IMR-90 (cell line): ENCODE data around the gene ZNF180. TPM values are rescaled to one million over a fixed set of nuclear protein-coding genes. Genes with fewer than 3 reads are reported as not detected.

Experiments
- ATAC-seq: fragments of 200-7000 bp; cut with Tn5 transposase; 2 replicates; pipeline ENCODE4 v1.9.1; 2020; ENCODE audit warnings: low read depth, mild to moderate bottlenecking, moderate library complexity
- BruUV-seq: library from RNA; stranded (reverse); fragments of 400-500 nt; replicated peaks from 2 replicates; lab custom pipeline; 2021; lab: Mats Ljungman, UMichigan
- CTCF ChIA-PET: fragments of 300-600 bp; formaldehyde crosslinking; extraction: SDS; loops from one replicate; lab custom pipeline; 2021; ENCODE audit warnings: antibody characterized with exemption; lab: Yijun Ruan, JAX
- POLR2A ChIA-PET: fragments of 300-600 bp; sonication (Branson Sonifier 250); formaldehyde crosslinking; loops from one replicate; lab custom pipeline; 2022; ENCODE audit warnings: antibody characterized with exemption; ENCODE audit not compliant: unreplicated experiment; lab: Charles Lee
- DNase-seq: peaks from one replicate; pipeline ENCODE4 v3.0.0; 2013
- H2AFZ ChIP-seq: replicated peaks from 2 replicates; pipeline ENCODE3; 2013; ENCODE audit warnings: low read length, mild to moderate bottlenecking; ENCODE audit not compliant: poor library complexity
- H2AK5ac ChIP-seq: 2 replicates; pipeline ENCODE4 v1.6.1; 2013; ENCODE audit warnings: low read depth, low read length, inconsistent platforms
- H2AK9ac ChIP-seq: replicated peaks from 2 replicates; pipeline ENCODE3; 2013; ENCODE audit warnings: mild to moderate bottlenecking, low read depth, low read length, moderate library complexity; ENCODE audit not compliant: poor library complexity
- H2BK120ac ChIP-seq: 2 replicates; pipeline ENCODE4 v1.6.1; 2013; ENCODE audit warnings: low read depth, low read length, inconsistent platforms
- H2BK15ac ChIP-seq: 3 replicates; pipeline ENCODE4 v1.6.1; 2013; ENCODE audit warnings: low read depth, low read length, inconsistent platforms
- H2BK20ac ChIP-seq: 2 replicates; pipeline ENCODE4 v1.6.1; 2013; ENCODE audit warnings: low read depth, mild to moderate bottlenecking, inconsistent platforms, low read length, moderate library complexity
- H2BK5ac ChIP-seq: 2 replicates; pipeline ENCODE4 v1.6.1; 2013; ENCODE audit warnings: mild to moderate bottlenecking, low read depth, low read length, inconsistent platforms; ENCODE audit not compliant: poor library complexity, severe bottlenecking
- H3K14ac ChIP-seq: replicated peaks from 2 replicates; pipeline ENCODE4 v1.6.1; 2013; ENCODE audit warnings: low read depth, low read length, inconsistent platforms
- H3K18ac ChIP-seq: 2 replicates; pipeline ENCODE4 v1.6.1; 2013; ENCODE audit warnings: low read depth, low read length, control low read depth
- H3K23ac ChIP-seq: 2 replicates; pipeline ENCODE4 v1.6.1; 2013; ENCODE audit warnings: low read depth, low read length, inconsistent platforms
- H3K27ac ChIP-seq: 2 replicates; pipeline ENCODE4 v1.5.1; 2013; ENCODE audit warnings: mild to moderate bottlenecking, control low read depth, low read length; ENCODE audit not compliant: insufficient read depth
- H3K27me3 ChIP-seq: 2 replicates; pipeline ENCODE4 v1.6.1; 2013; ENCODE audit warnings: low read length; ENCODE audit not compliant: control insufficient read depth, insufficient read depth
- H3K36me3 ChIP-seq: 2 replicates; pipeline ENCODE4 v1.6.1; 2013; ENCODE audit warnings: low read length, mixed read lengths; ENCODE audit not compliant: control insufficient read depth, insufficient read depth
- H3K4ac ChIP-seq: 2 replicates; pipeline ENCODE4 v1.6.1; 2013; ENCODE audit warnings: low read depth, low read length, inconsistent platforms
- H3K4me1 ChIP-seq: 2 replicates; pipeline ENCODE4 v1.6.1; 2013; ENCODE audit warnings: low read length, mixed read lengths; ENCODE audit not compliant: control insufficient read depth, insufficient read depth
- H3K4me2 ChIP-seq: 2 replicates; pipeline ENCODE4 v1.6.1; 2013; ENCODE audit warnings: low read depth, mild to moderate bottlenecking, control low read depth, low read length, moderate library complexity
- H3K4me3 ChIP-seq: 2 replicates; pipeline ENCODE4 v1.5.1; 2013; ENCODE audit warnings: low read depth, mild to moderate bottlenecking, control low read depth, low read length, moderate library complexity; ENCODE audit not compliant: insufficient read depth
- H3K56ac ChIP-seq: 2 replicates; pipeline ENCODE4 v1.6.1; 2013; ENCODE audit warnings: low read length, inconsistent platforms; ENCODE audit not compliant: insufficient read depth; ENCODE audit errors: extremely low read depth
- H3K79me1 ChIP-seq, 2 experiments: 2 replicates each; pipeline ENCODE4 v1.6.1; 2013; ENCODE audit warnings: low read length in 2 of 2, inconsistent platforms in 1 of 2, low read depth in 1 of 2
- H3K9ac ChIP-seq: 2 replicates; pipeline ENCODE4 v1.6.1; 2013; ENCODE audit warnings: low read depth, low read length, control low read depth
- H3K9me1 ChIP-seq: 2 replicates; pipeline ENCODE4 v1.6.1; 2013; ENCODE audit warnings: low read length, inconsistent platforms; ENCODE audit not compliant: insufficient read depth
- H3K9me3 ChIP-seq: 2 replicates; pipeline ENCODE4 v1.6.1; 2013; ENCODE audit warnings: low read length; ENCODE audit not compliant: control insufficient read depth, insufficient read depth
- H4K20me1 ChIP-seq: 2 replicates; pipeline ENCODE4 v1.6.1; 2013; ENCODE audit warnings: low read length, inconsistent platforms; ENCODE audit not compliant: insufficient read depth
- H4K5ac ChIP-seq: 2 replicates; pipeline ENCODE4 v1.6.1; 2013; ENCODE audit warnings: mild to moderate bottlenecking, low read depth, low read length, control low read depth
- H4K8ac ChIP-seq, 2 experiments: 2 replicates each; pipeline ENCODE4 v1.6.1; 2013; ENCODE audit warnings: low read depth in 2 of 2, low read length in 2 of 2, control low read depth in 1 of 2, inconsistent platforms in 1 of 2
- H4K91ac ChIP-seq: 2 replicates; pipeline ENCODE4 v1.6.1; 2013; ENCODE audit warnings: low read depth, low read length, inconsistent platforms; ENCODE audit not compliant: insufficient read depth
- NFE2L2 ChIP-seq: fragments of 150-350 bp; IDR thresholded peaks from 2 replicates; pipeline ENCODE4 v1.6.1; 2016; ENCODE audit warnings: low read depth, mild to moderate bottlenecking, low read length
- WGBS, 2 experiments: methylation state at CpG; one replicate each; pipeline versions ENCODE4 v1.1.5 to v1.1.7; 2013; ENCODE audit warnings: missing lambda C conversion rate in 2 of 2; ENCODE audit not compliant: insufficient read length in 1 of 2; ENCODE audit errors: extremely low coverage in 2 of 2; 5-methylcytosine and 5-hydroxymethylcytosine counted together
- dilution Hi-C: fragments of 300-500 bp; cut with HindIII; formaldehyde crosslinking; loops from one replicate; pipeline ENCODE4 v1.14.3; 2018; ENCODE audit warnings: low sequenced_read_pairs; ENCODE audit not compliant: unreplicated experiment
- in situ Hi-C: fragments of 300-500 bp; cut with MboI; formaldehyde crosslinking; loops from 3 replicates; pipeline ENCODE4 v1.14.3; 2019; ENCODE audit warnings: low sequenced_read_pairs, inconsistent platforms, mixed read lengths
- intact Hi-C: fragments of 100-400 bp; cut with micrococcal nuclease; formaldehyde crosslinking; loops from 2 replicates; pipeline ENCODE4 v1.10.0; 2022
- polyA plus RNA-seq, 3 experiments: library from polyadenylated mRNA; depleted of rRNA; stranded (reverse); fragments of >200 nt; gene quantifications; 2 replicates each; pipeline ENCODE4 v1.2.3, GENCODE V29; 2012; ENCODE audit warnings: low replicate concordance in 1 of 3
- total RNA-seq: library from RNA; depleted of rRNA; stranded (reverse); fragments of >200 nt; gene quantifications from 2 replicates; pipeline ENCODE4 v1.2.3, GENCODE V29; 2012

ZNF180 gene
- total and polyA plus RNA-seq, 2 of the 4 experiments (the other 2 are of a cell fraction): 2.8 to 26.3 TPM

DNA sequence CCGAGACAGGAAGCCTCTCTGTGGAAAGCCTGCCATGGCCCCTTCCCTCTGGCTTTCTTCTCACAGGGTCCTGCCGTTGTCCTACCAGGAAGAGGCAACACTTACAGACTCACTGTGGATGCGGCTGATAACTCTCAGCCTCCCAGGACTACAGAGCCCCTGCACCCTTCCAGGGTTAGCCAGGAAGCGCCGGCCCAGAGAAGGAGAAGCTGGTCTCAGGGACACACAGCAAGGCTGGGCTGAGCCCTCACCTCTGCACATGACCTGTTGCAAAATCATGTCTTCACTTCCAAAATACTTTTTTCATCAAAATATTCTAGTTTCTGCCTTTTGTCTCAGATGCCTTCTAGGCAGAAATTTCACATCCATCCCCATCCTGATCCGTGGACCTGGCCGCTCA is 27.2 kb upstream of the ZNF180 start:
- H3K4me2 ChIP-seq: no peak overlapping the region
- no peak overlapping the region for H3K18ac ChIP-seq
- no peak overlapping the region for H3K23ac ChIP-seq
- no peak overlapping the region for H2AK9ac ChIP-seq
- H4K8ac ChIP-seq: no peak overlapping the region
- H2BK120ac ChIP-seq: no peak overlapping the region
- H3K27me3 ChIP-seq: peaks cover 12% of the 10 kb centered on the region
- H3K9ac ChIP-seq: no peak overlapping the region
- no peaks in the 10 kb centered on the region for H3K4me1 ChIP-seq
- H3K27ac ChIP-seq: no peak overlapping the region
- H2AFZ ChIP-seq: no peak overlapping the region
- H3K4me3 ChIP-seq: no peak overlapping the region
- in situ Hi-C loops: no loop called here
- TF ChIP-seq NFE2L2: no peak
- H3K9me3 ChIP-seq: no peaks in the 10 kb centered on the region; the same call in 1 of the 2 replicates
- H3K56ac ChIP-seq: no peak overlapping the region
- no peaks in the 10 kb centered on the region for H4K20me1 ChIP-seq
- ATAC-seq (no peak), DNase-seq (no peak)
- intact Hi-C loops: no loop called here
- H2BK5ac ChIP-seq: no peak overlapping the region
- H3K4ac ChIP-seq: no peak overlapping the region
- H2BK20ac ChIP-seq: no peak overlapping the region
- no peaks in the 10 kb centered on the region for H3K36me3 ChIP-seq
- H2AK5ac ChIP-seq: no peak overlapping the region
- H4K91ac ChIP-seq: no peak overlapping the region
- CTCF ChIA-PET: no interaction called here
- POLR2A ChIA-PET: no interaction called here
- WGBS, 2 experiments: 76% methylated on average over 2 of the region's 7 CpGs; no CpG with 5 or more reads in 1 of the 2 experiments
- no peaks in the 10 kb centered on the region for H3K9me1 ChIP-seq
- H3K79me1 ChIP-seq: no peaks in the 10 kb centered on the region
- H4K5ac ChIP-seq: no peak overlapping the region
- H2BK15ac ChIP-seq: no peak overlapping the region
- no peak overlapping the region for H3K14ac ChIP-seq
- no TSS peak for BruUV-seq
- dilution Hi-C loops: no loop called here
